HG02852 (cell line): ENCODE measurements around the gene RAET1G.
"Not testable (repeated sequence)": the region's sequence is repeated elsewhere in the genome, so short reads cannot be mapped to it uniquely, and the experiment has no call there.

Source experiments
- ATAC-seq: cut with Tn5 transposase; IDR thresholded peaks from one replicate; pipeline ENCODE4 v1.9.1; 2021; ENCODE audit warnings: mild to moderate bottlenecking, moderate library complexity; ENCODE audit not compliant: unreplicated experiment

The RAET1G gene

DNA sequence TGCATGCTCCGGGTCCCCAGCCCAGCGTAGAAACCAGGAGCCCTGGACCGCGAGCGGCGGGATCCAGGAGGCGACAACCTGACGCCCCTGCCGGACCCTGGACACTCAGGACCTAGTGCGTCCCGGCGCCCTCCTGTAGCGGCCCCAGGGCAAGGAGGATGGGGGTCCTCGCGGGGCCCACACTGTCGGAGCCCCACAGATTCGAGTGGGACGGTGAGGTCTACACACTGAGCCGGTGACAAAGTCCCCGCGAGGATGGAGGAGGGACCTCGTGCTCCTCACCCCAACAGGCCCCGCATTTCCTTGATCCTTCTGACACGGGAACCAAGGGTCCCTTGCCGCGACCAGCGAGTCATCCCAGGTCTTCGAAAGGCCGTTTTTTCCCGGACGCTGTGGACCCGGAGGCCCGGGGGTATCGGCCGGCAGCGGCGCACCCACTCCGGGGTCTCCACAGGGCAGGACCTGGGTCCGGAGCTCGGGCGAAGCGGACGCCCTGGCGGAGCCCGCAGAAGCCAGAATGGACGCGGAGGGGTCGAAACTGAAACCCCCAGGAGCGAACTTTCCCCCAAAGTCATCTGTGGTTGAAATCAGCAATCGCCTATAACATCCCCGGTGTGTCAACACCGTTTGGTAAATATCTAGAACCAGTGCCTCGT lies 31.5 kb upstream of the RAET1G start:
- ATAC-seq: not testable (repeated sequence)

DNA sequence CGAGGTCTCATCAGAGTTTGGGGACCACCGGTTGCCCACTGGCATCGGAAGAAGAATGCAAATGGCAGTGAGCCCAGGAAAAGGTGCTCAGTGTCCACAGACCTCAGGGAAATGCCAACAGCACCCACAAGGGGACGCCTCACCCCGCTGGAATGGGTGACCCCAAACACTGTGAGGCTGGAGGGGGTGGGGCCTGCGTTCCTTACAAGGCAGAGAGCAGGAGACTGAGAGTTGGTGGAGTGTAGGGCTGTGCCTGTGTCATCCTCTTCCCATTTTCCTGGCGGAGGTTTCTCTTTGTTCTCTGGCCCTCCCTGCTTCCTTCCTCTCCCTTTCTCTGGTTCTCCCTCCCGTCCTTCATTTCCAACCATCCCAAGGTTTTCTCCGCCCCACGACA lies 31.0 kb upstream of the RAET1G start:
- peak; percentile 48 for ATAC-seq

DNA sequence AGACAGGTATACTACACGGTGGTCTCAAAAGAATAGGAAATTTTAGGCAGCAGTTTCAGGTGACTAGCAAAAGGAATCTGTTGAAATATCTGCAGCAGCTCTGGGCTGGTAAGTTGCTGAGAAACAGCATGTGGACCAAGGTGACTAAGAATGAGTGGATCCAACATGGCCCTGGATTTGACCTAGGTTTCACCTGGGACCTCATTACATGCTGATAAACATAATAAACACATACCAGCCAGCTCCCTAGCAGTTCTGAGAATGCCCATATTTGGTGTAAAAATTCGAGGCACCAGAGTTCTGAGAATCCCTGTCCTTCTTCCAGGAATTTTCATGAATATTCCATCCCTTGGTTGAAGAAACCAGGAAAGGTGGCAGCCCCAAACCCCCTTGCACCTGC lies 30.5 kb upstream of the RAET1G start:
- ATAC-seq: not testable (repeated sequence)

DNA sequence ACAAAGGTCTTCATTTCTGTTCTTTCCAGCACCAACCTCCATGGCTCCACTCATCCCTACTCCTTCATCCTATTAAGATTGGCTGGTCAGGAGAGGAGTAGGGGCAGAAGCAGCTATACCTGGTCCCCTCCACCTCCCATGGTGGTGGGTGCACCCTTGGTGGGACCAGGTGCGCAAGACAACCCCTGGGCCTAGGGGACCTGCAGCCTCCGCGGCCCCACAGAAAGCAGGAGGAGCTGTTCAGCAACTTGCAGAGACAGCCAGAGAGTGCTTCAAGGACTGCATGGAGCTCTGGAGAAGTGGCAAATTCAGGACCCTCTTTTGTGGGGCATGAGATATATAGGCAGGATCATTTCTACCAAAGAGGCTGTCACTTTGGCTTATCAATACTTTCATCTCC lies 28.7 kb upstream of the RAET1G start:
- no peak for ATAC-seq

DNA sequence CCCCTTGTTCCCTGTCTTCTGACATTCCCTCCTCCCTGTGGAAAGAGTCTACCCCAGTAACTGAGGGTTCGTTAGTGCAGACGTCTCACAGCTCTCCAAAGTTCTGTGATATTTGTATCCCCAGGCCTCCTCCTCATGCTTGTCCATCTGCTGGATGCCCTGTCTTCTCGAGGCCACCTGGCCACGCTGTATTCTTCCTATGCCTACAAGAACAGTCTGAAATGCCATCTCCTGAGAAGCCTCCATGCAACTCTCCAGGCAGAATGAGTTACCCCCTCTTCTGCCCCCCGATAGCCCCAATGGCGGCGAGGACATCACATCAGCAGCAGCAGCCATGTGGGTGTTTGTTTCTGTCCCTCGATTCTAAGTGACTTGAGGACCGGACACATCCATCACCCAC lies 28.2 kb upstream of the RAET1G start:
- ATAC-seq: no peak

DNA sequence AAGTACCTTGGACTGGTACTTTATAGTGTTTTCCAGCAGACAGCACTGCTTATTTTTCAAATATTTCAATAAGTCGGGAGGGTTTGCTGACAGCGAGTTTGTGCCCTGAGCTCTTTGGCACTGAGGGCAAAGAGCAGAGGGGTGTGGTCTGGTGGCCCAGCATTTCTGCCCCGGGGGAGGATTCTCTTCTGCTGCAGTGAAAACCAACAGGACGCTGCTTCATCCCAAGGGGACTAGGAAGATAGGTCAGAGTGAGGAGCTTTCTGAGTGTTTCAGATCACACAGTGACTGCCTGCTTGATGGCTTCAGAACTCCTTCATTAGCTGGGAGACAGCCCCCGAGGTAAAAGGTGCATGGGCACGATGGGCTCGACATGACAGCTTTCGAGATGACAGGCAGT lies 27.5 kb upstream of the RAET1G start:
- no peak for ATAC-seq

DNA sequence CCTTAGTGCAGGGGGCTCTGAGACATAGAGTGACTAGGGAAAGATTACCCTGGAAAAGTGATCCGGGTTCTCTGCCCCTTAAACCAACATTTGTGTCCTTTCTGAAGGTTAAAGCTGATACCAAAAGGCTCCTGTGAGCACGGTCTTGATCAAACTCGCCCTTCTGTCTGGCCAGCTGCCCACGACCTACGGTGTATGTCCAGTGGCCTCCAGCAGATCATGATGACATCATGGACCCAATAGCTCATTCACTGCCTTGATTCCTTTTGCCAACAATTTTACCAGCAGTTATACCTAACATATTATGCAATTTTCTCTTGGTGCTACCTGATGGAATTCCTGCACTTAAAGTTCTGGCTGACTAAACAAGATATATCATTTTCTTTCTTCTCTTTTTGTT lies 25.7 kb upstream of the RAET1G start:
- ATAC-seq: no peak

DNA sequence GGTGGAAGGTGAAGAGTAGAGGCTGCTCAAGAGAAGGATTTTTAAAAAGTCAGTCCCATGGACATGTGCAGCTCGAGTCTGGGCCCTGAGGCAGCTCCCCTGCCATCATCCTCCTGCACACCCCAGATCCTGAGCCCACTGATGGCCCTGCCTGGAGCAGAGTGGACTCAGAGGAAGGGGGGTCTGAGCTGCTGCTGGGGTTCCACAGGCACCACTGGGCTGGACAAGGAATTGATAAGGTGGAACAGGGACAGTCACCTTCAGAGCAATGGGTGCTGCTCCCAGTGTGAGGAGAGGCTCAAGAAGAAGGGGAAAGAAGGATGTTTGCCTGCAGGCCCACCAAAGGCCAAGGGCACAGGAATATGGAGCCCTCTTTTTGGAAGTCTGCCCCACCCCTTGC lies 25.1 kb upstream of the RAET1G start:
- no peak for ATAC-seq

DNA sequence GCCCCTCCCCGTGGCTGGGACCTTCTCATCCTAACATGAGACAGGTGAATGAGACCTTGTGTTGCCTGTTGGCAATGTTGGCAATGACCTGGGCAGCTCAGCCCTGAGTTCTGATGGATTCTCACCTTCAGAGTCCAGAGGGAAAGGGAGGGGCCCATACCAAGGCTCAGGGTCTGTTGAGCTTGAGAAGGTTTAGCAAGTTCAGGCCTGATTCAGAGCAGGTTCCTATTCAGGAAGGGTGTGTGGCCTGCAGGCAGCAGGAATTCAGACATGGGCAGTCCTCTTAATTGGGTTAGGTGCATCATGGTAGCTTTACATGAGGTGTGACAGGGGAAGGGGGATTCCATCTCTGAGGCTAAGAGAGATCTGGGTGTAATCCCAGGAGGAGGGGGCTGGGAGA lies 24.6 kb upstream of the RAET1G start:
- ATAC-seq: not testable (repeated sequence)

DNA sequence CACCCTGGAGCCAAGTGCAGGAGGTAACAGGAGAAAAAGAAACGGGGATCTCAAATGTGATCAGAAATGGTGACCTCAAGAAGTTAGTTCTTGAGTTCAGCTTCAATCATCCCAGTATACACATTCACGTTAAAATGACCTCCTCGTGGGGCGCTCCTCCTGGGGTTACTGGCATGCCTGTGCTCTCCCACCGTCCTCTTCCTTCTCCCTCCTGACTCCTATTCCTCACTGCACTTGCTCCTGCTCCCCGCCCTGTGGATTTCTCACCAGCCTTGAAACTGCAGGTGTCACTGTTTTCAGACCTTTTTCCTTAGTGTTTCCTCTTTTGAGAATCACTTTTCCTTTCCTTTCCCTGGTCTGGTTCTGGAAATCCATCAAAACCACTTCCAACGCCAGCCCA lies 23.7 kb upstream of the RAET1G start:
- ATAC-seq: not testable (repeated sequence)

DNA sequence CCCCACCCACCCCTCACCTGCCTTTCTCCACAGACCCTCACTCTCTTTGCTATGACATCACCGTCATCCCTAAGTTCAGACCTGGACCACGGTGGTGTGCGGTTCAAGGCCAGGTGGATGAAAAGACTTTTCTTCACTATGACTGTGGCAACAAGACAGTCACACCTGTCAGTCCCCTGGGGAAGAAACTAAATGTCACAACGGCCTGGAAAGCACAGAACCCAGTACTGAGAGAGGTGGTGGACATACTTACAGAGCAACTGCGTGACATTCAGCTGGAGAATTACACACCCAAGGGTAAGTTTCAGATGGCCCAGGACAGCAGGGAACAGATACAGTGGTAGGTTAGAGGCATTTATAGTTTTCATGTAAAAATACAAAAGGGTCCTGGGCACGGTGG lies 22.4 kb upstream of the RAET1G start:
- ATAC-seq: not testable (repeated sequence)

DNA sequence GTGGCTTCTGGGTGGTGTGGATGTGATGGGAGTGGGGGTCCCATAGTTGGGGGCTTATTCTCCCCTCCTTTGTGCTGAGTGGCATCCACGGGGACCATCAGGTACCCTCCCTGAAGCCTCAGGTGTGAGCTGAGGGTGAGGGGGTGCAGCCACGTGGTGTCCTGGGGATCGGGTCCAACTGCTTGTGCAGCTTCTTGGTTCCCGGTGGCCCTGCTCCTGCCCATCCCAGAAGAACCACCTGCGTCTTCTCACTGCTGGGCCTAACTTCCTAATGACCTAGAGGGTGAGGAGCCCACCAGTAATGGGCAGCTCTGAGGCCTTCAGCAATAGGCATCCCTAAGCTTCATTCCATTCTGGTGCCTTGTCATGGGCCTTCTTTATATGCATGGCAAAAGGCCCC lies 20.4 kb upstream of the RAET1G start:
- not testable (repeated sequence) for ATAC-seq

DNA sequence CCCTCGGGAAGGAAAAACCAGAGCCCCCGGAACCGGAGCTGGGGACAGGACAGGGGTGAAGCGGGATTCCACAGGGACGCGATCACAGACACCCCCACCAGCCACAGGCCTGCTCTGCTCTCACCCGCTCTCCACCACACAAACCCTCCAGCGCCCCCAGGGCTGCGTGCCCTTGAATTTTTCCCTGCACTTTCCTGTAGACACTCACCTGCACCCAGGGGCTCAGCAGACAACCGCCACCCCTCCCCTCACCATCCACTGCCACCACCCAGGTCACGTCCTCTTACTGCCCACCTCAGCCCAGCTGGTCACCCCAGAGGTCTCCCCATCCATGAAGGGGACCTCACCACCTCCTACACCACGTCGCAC lies 19.5 kb upstream of the RAET1G start:
- ATAC-seq: no peak

DNA sequence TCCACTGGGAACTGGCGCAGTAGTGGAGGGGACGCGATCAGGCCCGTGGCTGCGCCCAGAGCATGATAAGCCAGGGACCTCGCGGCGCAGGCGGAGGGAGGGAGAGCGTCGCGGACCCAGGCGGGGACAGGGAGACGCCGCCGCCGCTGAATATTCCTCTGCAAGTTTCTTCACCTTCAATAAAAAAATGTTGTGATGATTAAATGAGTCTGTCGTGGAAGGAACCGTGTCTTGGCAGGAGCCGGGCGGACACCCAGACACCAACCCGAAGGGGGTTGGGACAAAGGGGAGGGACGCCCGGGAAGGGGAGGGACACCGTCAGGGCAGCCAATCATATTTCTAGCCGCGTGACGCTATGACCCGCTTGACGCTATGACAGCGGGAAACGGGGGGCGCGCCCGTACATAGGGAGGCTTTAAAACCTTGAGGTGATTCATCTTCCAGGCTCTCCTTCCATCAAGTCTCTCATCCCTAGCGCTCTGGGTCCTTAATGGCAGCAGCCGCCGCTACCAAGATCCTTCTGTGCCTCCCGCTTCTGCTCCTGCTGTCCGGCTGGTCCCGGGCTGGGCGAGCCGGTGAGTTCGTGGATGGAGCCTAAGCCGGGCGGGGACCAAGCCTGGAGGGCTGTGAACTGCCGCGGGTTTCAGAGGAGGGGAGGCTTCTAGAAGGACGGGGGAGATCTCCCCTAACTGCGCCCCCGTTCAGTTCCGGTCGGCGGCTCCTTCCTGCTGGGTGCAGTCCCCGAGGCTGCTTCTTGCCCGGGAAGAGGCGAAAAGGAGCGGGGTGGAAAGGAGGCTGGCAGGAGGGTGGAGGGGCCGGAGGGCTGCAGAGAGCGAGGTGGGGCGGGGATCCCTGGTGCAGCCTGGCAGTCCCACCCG lies 18.9 kb upstream of the RAET1G start, which contains the start of gene ULBP2:
ULBP2 (plus strand) TSS at position 432 of the 878 bp plus-strand sequence; CDS start at position 491, 59 bp downstream.
- ATAC-seq: peak; percentile 38

DNA sequence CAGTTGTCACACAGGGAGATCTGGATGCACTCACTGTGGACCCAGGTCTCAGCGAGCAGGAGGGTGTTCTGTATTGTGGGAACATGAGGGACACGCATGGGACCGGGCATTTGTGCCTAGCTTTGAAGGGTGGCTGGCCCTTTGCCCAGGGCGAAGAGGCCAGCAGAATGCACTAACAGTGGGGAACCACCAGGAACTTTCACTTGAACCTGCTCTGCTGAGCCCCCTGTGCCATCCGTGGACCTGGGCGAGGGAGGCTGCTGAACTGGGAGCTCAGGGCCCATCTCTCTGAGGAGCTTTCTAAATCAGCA lies 17.7 kb upstream of the RAET1G start:
- no peak for ATAC-seq

DNA sequence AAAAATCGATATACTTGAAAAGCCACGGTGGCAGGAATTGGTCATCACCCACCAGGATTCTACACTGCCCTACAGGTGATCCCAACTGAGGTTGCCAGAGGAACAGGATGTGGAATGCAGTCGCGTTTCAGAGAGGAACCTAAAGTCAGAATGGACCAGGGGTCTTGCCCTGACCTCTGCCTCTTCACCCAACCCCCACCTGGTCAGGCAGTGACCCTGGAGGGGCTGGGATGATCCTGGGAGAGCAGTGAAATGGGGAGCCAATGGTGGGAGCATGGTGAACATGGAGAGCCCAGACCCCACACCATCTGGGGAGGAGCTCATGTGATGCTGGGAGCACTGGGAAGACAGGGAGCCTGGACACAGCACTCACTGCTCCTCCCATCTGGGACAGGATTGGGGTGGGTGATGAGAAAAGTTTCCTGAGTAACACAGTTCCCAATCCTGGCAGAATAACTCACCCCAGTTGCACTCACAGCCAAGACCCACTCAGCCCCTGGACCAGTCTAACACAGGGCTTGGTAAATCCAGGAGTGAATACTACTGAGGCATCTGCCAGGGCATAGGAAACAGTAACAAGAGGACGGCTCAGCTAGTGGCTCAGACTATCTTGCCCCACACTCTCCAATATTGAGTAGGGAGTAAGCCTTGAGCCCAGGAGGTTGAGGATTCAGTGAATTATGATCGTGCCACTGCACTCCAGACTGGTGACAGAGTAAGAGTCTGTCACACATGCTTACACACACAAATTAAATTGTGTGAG lies 17.2 kb upstream of the RAET1G start:
- ATAC-seq: no peak

DNA sequence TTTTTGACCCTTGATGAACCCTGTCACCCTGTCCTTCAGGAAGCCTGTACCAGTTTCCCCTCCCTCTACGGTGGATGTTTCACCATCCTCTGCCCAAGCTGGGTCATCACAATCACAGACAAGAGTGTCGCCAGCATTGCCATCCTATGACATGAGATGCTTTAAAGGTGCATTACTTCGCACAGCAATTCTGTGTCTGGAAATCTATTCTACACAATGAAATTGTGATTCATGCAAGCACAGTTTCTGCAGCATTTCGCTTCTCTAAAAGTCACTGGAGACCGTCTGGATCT lies 16.4 kb upstream of the RAET1G start:
- ATAC-seq: no peak

DNA sequence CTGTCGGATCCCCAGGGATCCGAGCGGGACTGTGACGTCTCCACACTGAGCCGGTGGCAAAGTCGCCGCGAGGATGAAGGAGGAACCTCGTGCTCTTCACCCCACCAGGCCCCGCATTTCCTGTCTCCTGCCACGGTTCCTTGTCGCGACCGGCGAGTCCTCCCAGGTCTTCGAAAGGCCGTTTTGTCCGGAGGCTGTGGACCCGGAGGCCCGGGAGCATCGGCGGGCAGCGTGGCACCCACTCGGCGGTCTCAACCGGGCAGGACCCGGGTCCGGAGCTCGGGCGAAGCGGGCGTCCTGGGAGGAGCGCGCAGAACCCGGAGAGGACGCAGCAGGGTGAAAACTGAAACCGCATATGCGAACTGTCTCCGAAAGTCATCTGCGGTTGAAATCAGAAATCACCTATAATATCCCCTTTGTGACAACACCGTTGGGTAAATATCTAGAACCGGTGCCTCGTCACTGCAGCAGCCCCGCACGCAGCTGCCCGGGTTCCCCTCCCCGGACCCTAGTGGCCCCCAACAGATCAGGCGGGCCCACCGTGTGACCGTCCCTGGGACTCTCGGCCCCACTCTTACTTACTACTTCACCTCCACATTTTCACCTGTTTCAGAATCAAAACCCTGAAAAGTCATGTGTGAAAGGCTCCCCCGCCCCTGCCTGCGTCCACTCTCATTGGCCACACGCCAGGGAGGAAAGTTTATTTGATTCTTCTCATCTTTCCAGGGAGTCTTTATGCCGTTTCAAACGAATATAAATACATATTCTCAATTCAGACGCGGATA lies 15.8 kb upstream of the RAET1G start:
- ATAC-seq: peak; percentile 78

DNA sequence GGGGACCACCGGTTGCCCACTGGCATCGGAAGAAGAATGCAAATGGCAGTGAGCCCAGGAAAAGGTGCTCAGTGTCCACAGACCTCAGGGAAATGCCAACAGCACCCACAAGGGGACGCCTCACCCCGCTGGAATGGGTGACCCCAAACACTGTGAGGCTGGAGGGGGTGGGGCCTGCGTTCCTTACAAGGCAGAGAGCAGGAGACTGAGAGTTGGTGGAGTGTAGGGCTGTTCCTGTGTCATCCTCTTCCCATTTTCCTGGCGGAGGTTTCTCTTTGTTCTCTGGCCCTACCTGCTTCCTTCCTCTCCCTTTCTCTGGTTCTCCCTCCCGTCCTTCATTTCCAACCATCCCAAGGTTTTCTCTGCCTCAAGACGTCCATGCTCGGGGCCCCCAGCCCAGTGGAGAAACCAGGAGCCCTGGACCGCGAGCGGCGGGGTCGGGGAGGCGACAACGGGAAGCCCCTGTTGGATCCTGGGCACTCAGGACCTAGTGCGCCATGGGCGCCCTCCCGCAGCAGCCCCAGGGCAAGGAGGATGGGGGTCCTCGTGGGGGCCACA lies 15.2 kb upstream of the RAET1G start:
- not testable (repeated sequence) for ATAC-seq

DNA sequence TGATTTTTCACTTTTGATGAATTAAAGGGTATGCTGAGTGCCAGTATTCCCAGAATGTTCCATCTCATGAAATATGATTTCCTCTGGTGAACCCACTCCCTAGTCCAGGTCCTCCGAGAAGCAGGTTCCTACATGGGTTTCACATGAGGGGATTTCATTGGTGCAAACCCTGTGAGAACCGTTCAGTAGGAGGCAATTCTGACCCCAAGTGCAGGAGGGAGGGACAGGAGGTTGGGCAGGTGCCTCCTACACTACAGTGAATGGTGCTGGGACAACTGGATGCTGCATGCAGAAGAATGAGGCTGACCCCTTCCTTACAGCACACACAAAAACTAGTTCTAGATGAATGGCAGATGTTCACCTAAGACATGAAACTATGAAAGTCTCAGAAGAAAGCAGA lies 13.8 kb upstream of the RAET1G start:
- ATAC-seq: no peak

DNA sequence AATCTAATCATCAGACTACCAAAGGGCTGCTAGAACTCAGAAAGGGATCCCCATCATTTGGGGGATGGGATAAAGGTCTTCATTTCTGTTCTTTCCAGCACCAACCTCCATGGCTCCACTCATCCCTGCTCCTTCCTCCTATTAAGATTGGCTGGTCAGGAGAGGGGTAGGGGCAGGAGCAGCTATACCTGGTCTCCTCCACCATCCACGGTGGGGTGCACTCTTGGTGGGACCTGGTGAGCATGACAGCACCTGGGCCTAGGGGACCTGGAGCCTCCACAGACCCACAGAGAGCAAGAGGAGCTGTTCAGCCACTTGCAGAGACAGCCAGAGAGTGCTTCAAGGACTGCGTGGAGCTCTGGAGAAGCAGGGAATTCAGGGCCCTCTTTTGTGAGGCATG lies 12.7 kb upstream of the RAET1G start:
- no peak for ATAC-seq
